Lung (tissue), 12 donors: ENCODE results near the gene GSE1. TPM values are rescaled to one million over a fixed set of nuclear protein-coding genes. Genes with fewer than 3 reads are reported as not detected.
A peak's percentile ranks its signal among the peaks of the same experiment; 100 is the strongest.

ENCODE experiments used
- ATAC-seq: fragments of 200-7000 bp; cut with Tn5 transposase; one replicate; pipeline ENCODE4 v1.9.1; 2020; ENCODE audit warnings: moderate number of reproducible peaks; ENCODE audit not compliant: insufficient read depth, low FRiP score
- DNase-seq, 3 donors: peaks; one replicate each; pipeline ENCODE4 v3.0.0-alpha.2; 2013 to 2017
- H3K27ac ChIP-seq, 2 donors: one replicate each; pipeline ENCODE4 v1.5.1; 2013; ENCODE audit warnings: mild to moderate bottlenecking in 2 of 2, moderate library complexity in 2 of 2, control low read depth in 1 of 2, inconsistent platforms in 1 of 2, low read depth in 1 of 2, low read length in 1 of 2
- H3K27me3 ChIP-seq, 3 donors: one replicate each; pipeline ENCODE4 v1.5.1; 2013; ENCODE audit warnings: low read length in 2 of 3; ENCODE audit not compliant: control insufficient read depth in 3 of 3, insufficient read depth in 3 of 3
- H3K36me3 ChIP-seq, 4 donors: one replicate each; pipeline ENCODE4 v1.5.1; 2013; ENCODE audit warnings: low read length in 4 of 4, mild to moderate bottlenecking in 1 of 4, moderate library complexity in 1 of 4; ENCODE audit not compliant: control insufficient read depth in 4 of 4, insufficient read depth in 4 of 4
- H3K4me1 ChIP-seq, 5 donors: one replicate each; pipeline ENCODE4 v1.5.1; 2013; ENCODE audit warnings: low read length in 5 of 5, mild to moderate bottlenecking in 2 of 5, moderate library complexity in 1 of 5; ENCODE audit not compliant: control insufficient read depth in 5 of 5, insufficient read depth in 5 of 5
- H3K4me3 ChIP-seq: one replicate; pipeline ENCODE4 v1.5.1; 2013; ENCODE audit warnings: mild to moderate bottlenecking, control low read depth, moderate library complexity
- H3K9ac ChIP-seq, 2 donors: one replicate each; pipeline ENCODE4 v1.5.1; 2013; ENCODE audit warnings: low read length in 2 of 2, control low read depth in 1 of 2; ENCODE audit not compliant: insufficient read depth in 1 of 2
- H3K9me3 ChIP-seq, 4 donors: one replicate each; pipeline ENCODE4 v1.5.1; 2013; ENCODE audit warnings: low read length in 3 of 4, mild to moderate bottlenecking in 1 of 4, moderate library complexity in 1 of 4; ENCODE audit not compliant: control insufficient read depth in 4 of 4, insufficient read depth in 3 of 4
- WGBS, 2 donors: extraction: QIAGEN DNeasy Blood & Tissue Kit; methylation state at CpG; one replicate each; pipeline ENCODE4 v1.1.7; 2013; 5-methylcytosine and 5-hydroxymethylcytosine counted together
- polyA plus RNA-seq, 2 donors: library from polyadenylated mRNA; stranded (reverse); fragments of 200-250 nt; gene quantifications; one replicate each; pipeline ENCODE4 v1.2.1, GENCODE V29; 2013
- total RNA-seq, 2 donors: library from RNA; depleted of rRNA in 1 of 2; stranded (reverse); fragments of >200 nt in 1 of 2; gene quantifications; one replicate each; pipeline ENCODE4 v1.2.1, GENCODE V29; 2014 to 2021
- TF ChIP-seq, protein P1 (sequence below): IDR thresholded peaks from 2 replicates; pipeline ENCODE4 v1.5.1; 2012; ENCODE audit warnings: mild to moderate bottlenecking; ENCODE audit errors: control extremely low read depth, extremely low read depth
- donor health status: control.
- donor health status: control.
- donor health status: Bipolar disorder and iron deficiency.
- donor health status: healthy.
- donor health status: DM: yes; HTN: yes; CAD: no.

GSE1 gene
- total and polyA plus RNA-seq, 4 donors: 21.3 to 122 (median 74.7) TPM

DNA sequence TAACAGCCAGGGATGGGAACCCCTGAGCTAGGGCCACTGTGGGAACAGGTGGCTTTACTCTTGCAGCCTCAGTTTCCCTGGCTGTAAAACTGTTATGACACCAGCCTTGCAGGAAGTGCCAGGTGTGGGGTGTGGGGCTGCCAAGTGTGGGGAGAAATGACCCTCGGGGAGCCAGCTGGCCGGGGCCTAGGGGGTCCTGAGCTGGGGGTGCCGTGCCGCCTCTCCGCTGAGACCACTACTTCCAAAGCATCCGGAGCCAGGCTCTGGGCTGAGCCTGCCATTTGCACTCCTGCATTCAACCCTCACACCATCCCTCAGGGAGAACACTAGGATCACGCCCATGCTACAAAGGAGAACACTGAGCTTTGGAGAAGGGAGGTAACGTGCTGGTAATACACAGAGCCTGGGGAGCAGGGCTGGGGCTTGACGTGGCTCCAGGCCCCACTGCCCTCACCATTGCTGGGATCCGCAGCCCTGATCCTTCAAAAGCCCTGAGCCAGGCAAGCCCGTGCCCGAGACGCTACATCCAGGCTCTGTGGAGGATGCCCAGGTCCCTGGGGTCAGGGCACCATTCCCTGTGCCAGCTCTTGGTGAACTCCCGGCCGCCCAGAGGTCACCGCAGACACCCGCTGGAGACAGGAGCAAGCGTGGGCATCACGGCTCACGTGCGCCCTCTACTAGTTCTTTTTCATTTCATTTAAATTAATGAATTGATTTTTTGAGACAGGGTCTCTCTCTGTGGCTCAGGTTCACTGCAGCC lies 104.5 kb downstream of the GSE1 start:
- ATAC-seq: peak; percentile 63
- Histone ChIP-seq H3K9me3 (no peaks in the 10 kb centered on the region), H3K4me3 (no peak overlapping the region), H3K9ac (no peak overlapping the region), H3K4me1 (peaks cover 0 to 29% (median 11%) of the 10 kb centered on the region in 5 donors), H3K27ac (no peak overlapping the region), H3K27me3 (no peaks in the 10 kb centered on the region), H3K36me3 (peaks cover 0 to 3% (median 0%) of the 10 kb centered on the region in 4 donors)
- WGBS, 2 donors: 44 to 49% methylated on average over 21 of the region's 21 CpGs
- TF ChIP-seq, protein P1, sequence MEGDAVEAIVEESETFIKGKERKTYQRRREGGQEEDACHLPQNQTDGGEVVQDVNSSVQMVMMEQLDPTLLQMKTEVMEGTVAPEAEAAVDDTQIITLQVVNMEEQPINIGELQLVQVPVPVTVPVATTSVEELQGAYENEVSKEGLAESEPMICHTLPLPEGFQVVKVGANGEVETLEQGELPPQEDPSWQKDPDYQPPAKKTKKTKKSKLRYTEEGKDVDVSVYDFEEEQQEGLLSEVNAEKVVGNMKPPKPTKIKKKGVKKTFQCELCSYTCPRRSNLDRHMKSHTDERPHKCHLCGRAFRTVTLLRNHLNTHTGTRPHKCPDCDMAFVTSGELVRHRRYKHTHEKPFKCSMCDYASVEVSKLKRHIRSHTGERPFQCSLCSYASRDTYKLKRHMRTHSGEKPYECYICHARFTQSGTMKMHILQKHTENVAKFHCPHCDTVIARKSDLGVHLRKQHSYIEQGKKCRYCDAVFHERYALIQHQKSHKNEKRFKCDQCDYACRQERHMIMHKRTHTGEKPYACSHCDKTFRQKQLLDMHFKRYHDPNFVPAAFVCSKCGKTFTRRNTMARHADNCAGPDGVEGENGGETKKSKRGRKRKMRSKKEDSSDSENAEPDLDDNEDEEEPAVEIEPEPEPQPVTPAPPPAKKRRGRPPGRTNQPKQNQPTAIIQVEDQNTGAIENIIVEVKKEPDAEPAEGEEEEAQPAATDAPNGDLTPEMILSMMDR: peak; percentile 50
- peak; percentile 66 to 77 (median 69) for DNase-seq

DNA sequence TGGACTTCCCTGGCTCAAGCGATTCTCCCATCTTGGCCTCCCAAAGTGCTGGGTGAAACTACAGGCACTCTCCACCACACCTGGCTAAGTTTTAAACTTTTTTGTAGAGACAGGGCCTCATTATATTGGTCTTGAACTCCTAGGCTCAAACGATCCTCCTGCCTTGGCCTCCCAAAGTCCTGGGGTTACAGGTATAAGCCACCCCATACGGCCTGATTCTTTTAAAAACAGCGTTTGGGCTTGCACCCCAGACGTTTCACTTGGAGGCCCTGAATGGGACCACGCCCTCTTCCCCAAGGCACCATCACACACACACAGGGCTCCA lies 105.0 kb downstream of the GSE1 start:
- ATAC-seq (no peak), DNase-seq (no peak)
- Histone ChIP-seq H3K27ac (no peak overlapping the region), H3K9me3 (no peaks in the 10 kb centered on the region), H3K27me3 (no peaks in the 10 kb centered on the region), H3K36me3 (peaks cover 0 to 3% (median 0%) of the 10 kb centered on the region in 4 donors), H3K9ac (no peak overlapping the region), H3K4me1 (peaks cover 0 to 29% (median 11%) of the 10 kb centered on the region in 5 donors), H3K4me3 (no peak overlapping the region)
- TF ChIP-seq, protein P1: no peak
- WGBS, 2 donors: 44 to 53% methylated on average over 6 of the region's 6 CpGs

DNA sequence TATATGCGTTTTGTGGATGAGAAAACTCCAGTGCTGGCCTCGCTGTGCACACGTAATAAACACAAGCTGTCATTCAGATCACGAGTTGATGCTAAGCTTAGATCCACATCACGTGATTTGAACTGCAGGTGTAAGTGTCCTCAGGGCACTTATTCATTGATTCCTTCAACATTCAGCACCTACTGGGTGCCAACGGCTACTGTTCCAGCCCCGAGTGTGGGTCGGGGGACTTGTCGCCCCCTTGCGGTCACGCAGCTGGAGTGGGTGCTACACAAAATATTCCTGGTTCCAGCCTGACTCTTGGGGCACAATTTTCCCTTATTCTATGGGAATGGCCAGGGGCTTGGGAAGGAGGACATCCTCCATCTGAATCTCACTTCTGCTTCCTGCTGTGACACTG lies 105.6 kb downstream of the GSE1 start:
- TF ChIP-seq, protein P1: no peak
- H3K9ac ChIP-seq: no peak overlapping the region
- no peaks in the 10 kb centered on the region for H3K27me3 ChIP-seq
- H3K36me3 ChIP-seq: peaks cover 0 to 5% (median 0%) of the 10 kb centered on the region in 4 donors
- ATAC-seq: no peak
- DNase-seq: no peak
- H3K4me3 ChIP-seq: no peak overlapping the region
- peaks cover 0 to 29% (median 11%) of the 10 kb centered on the region in 5 donors for H3K4me1 ChIP-seq
- 47 to 65% methylated on average over 11 of the region's 11 CpGs for WGBS, 2 donors
- no peaks in the 10 kb centered on the region for H3K9me3 ChIP-seq
- H3K27ac ChIP-seq: no peak overlapping the region
